ENCODE measurements around the gene SORBS2.

DNA sequence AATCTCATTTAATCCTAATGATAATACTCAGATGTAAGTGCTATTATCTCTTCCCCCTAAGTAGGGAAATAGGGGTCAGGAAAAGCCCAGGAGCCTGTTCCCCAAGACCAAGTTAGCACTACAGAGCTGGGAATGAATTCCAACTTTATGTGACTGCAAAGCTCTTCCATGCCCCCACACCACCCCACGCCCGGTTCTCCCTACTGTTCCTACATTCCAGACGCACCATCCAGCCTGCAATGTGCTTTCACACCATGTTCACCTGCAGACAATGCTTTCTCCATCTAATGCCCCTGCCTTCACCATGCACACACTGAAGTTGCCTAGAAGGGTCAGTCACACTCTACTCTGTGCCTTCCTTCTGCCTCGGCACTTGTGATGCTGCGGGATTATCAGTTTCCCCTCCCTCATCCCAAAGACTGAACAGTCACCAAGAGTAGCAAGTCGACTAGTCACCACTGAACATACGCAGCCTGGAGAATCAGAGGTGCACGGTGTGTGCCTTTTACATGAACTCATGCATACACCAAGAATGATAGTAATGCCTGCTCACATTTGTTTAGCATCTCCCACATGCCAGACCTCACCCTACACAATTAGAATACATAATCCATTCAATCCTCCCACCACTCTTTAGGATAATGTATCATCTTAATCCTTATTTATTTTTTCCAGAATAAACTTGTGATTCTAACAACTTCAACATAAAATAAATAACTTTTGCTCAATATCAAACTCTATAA is 14.2 kb downstream of the SORBS2 start:
- TF ChIP-seq ISL1 (CRISPR knock-in tag; IDR thresholded peaks at IDR 0.05) (no peak), ZNF8 (CRISPR knock-in tag; IDR thresholded peaks at IDR 0.05) (no peak), RARB (CRISPR knock-in tag; IDR thresholded peaks at IDR 0.05) (no peak), ZFP3 (CRISPR knock-in tag; IDR thresholded peaks at IDR 0.05) (no peak), BACH2 (CRISPR knock-in tag; IDR thresholded peaks at IDR 0.05; ENCODE audit: borderline replicate concordance) (no peak), ZNF565 (CRISPR knock-in tag; conservative IDR thresholded peaks at IDR 0.05; ENCODE audit: low read depth) (no peak), OSR1 (CRISPR knock-in tag; IDR thresholded peaks at IDR 0.05) (no peak), ZNF70 (CRISPR knock-in tag; IDR thresholded peaks at IDR 0.05) (no peak)
- TF ChIP-seq, protein P1, sequence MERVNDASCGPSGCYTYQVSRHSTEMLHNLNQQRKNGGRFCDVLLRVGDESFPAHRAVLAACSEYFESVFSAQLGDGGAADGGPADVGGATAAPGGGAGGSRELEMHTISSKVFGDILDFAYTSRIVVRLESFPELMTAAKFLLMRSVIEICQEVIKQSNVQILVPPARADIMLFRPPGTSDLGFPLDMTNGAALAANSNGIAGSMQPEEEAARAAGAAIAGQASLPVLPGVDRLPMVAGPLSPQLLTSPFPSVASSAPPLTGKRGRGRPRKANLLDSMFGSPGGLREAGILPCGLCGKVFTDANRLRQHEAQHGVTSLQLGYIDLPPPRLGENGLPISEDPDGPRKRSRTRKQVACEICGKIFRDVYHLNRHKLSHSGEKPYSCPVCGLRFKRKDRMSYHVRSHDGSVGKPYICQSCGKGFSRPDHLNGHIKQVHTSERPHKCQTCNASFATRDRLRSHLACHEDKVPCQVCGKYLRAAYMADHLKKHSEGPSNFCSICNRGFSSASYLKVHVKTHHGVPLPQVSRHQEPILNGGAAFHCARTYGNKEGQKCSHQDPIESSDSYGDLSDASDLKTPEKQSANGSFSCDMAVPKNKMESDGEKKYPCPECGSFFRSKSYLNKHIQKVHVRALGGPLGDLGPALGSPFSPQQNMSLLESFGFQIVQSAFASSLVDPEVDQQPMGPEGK (CRISPR knock-in tag; IDR thresholded peaks at IDR 0.05; ENCODE audit: borderline replicate concordance), result no peak
- TF ChIP-seq, protein P2, sequence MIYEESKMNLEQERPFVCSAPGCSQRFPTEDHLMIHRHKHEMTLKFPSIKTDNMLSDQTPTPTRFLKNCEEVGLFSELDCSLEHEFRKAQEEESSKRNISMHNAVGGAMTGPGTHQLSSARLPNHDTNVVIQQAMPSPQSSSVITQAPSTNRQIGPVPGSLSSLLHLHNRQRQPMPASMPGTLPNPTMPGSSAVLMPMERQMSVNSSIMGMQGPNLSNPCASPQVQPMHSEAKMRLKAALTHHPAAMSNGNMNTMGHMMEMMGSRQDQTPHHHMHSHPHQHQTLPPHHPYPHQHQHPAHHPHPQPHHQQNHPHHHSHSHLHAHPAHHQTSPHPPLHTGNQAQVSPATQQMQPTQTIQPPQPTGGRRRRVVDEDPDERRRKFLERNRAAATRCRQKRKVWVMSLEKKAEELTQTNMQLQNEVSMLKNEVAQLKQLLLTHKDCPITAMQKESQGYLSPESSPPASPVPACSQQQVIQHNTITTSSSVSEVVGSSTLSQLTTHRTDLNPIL (CRISPR knock-in tag; IDR thresholded peaks at IDR 0.05; ENCODE audit: low read depth), result no peak

Data from SK-N-SH treated with all-trans-retinoic acid at 6 μM for 48 hours (cell line).